GM12878 (cell line): ENCODE data around the gene FBXO42. TPM values are rescaled to one million over a fixed set of nuclear protein-coding genes. Genes with fewer than 3 reads are reported as not detected.

Experiments used
- ATAC-seq: fragments of 200-7000 bp; cut with Tn5 transposase; 3 replicates; pipeline ENCODE4 v1.9.1; 2020; ENCODE audit warnings: mild to moderate bottlenecking, moderate library complexity
- BruUV-seq: library from RNA; stranded (reverse); fragments of 400-500 nt; replicated peaks from 2 replicates; lab custom pipeline; 2021; lab: Mats Ljungman, UMichigan
- CTCF ChIA-PET: fragments of 300-600 bp; sonication (Branson Sonifier 250); formaldehyde crosslinking; extraction: SDS; loops from one replicate; lab custom pipeline; 2021; ENCODE audit warnings: inconsistent platforms; lab: Yijun Ruan, JAX
- POLR2A ChIA-PET: fragments of 350-600 bp; formaldehyde crosslinking; extraction: SDS; loops from one replicate; lab custom pipeline; 2021; ENCODE audit warnings: inconsistent platforms; lab: Charles Lee
- RAD21 ChIA-PET: fragments of 300-600 bp; sonication (Branson Sonifier 250); formaldehyde crosslinking; loops from one replicate; lab custom pipeline; 2023; ENCODE audit warnings: antibody characterized with exemption; ENCODE audit not compliant: unreplicated experiment; lab: Charles Lee
- SMC1A ChIA-PET: fragments of 300-600 bp; sonication (Branson Sonifier 250); formaldehyde crosslinking; loops from one replicate; lab custom pipeline; 2023; ENCODE audit not compliant: unreplicated experiment, uncharacterized antibody; lab: Charles Lee
- DNase-seq: peaks from one replicate; pipeline ENCODE4 v3.0.0-alpha.2; 2011; ENCODE audit warnings: low read depth, low spot score
- FAIRE-seq: peaks from 3 replicates; lab custom pipeline; 2011; peaks lifted over from hg19 to GRCh38; lab: Jason Lieb, UNC
- H2AFZ ChIP-seq: 2 replicates; pipeline ENCODE4 v1.6.0; 2011; ENCODE audit warnings: low read depth, low read length, control low read depth; ENCODE audit not compliant: control insufficient read depth
- H3K27ac ChIP-seq: 2 replicates; pipeline ENCODE4 v1.5.1; 2011; ENCODE audit warnings: control low read depth; ENCODE audit not compliant: control insufficient read depth, insufficient read depth
- H3K27me3 ChIP-seq, 2 experiments: replicated peaks in 1 of 2; 2 replicates each; pipeline versions ENCODE4 v1.6.0 to v1.6.1; 2011; ENCODE audit warnings: low read length in 1 of 2; ENCODE audit not compliant: control insufficient read depth in 2 of 2, insufficient read depth in 2 of 2
- H3K36me3 ChIP-seq, 2 experiments: 2 replicates each; pipeline ENCODE4 v1.5.1; 2011; ENCODE audit warnings: low read length in 1 of 2; ENCODE audit not compliant: control insufficient read depth in 2 of 2, insufficient read depth in 2 of 2
- H3K4me1 ChIP-seq: 2 replicates; pipeline ENCODE4 v1.6.1; 2011; ENCODE audit warnings: mild to moderate bottlenecking, low read length, moderate library complexity, mixed read lengths; ENCODE audit not compliant: control insufficient read depth, insufficient read depth
- H3K4me2 ChIP-seq: 2 replicates; pipeline ENCODE4 v1.6.0; 2011; ENCODE audit warnings: control low read depth; ENCODE audit not compliant: control insufficient read depth, insufficient read depth
- H3K4me3 ChIP-seq: fragments of 200-600 bp; sonication (generic); 2 replicates; pipeline ENCODE4 v1.5.1; 2016
- H3K79me2 ChIP-seq: 2 replicates; pipeline ENCODE4 v1.6.0; 2011; ENCODE audit warnings: low read length; ENCODE audit not compliant: control insufficient read depth, insufficient read depth
- H3K9ac ChIP-seq: 2 replicates; pipeline ENCODE4 v1.8.0; 2011; ENCODE audit warnings: low read length, control low read depth, mixed read lengths; ENCODE audit not compliant: control insufficient read depth, insufficient read depth
- H3K9me3 ChIP-seq: replicated peaks from 3 replicates; pipeline ENCODE4 v1.5.1; 2011; ENCODE audit warnings: mild to moderate bottlenecking, low read length; ENCODE audit not compliant: control insufficient read depth, insufficient read depth
- H4K20me1 ChIP-seq: 2 replicates; pipeline ENCODE4 v1.6.0; 2011; ENCODE audit not compliant: control insufficient read depth, insufficient read depth
- CREB1 ChIP-seq: IDR thresholded peaks from 2 replicates; pipeline ENCODE4 v1.6.1; 2012; ENCODE audit warnings: low read depth, mild to moderate bottlenecking, inconsistent platforms
- NR2F1 ChIP-seq: fragments of 450-650 bp; conservative IDR thresholded peaks from 2 replicates; pipeline ENCODE4 v1.6.1; 2017; ENCODE audit warnings: mild to moderate bottlenecking
- SPI1 ChIP-seq: IDR thresholded peaks from 2 replicates; pipeline ENCODE4 v1.6.1; 2011; ENCODE audit warnings: low read depth, mild to moderate bottlenecking, low read length, moderate library complexity, borderline replicate concordance; ENCODE audit not compliant: insufficient read depth
- WGBS: methylation state at CpG from one replicate; pipeline ENCODE4 v1.1.6; 2016; ENCODE audit warnings: low lambda C conversion rate; ENCODE audit not compliant: insufficient replicate concordance, insufficient coverage; ENCODE audit errors: missing lambda C conversion rate; 5-methylcytosine and 5-hydroxymethylcytosine counted together
- in situ Hi-C: fragments of 300-500 bp; cut with MboI; formaldehyde crosslinking; loops from 9 replicates; pipeline ENCODE4 v1.14.3; 2018; ENCODE audit warnings: mixed read lengths
- intact Hi-C: fragments of 100-400 bp; cut with micrococcal nuclease; formaldehyde crosslinking; loops from one replicate; pipeline ENCODE4 v1.14.2; 2022; ENCODE audit not compliant: unreplicated experiment
- polyA plus RNA-seq, 11 experiments: library from polyadenylated mRNA; depleted of rRNA in 4 of 11; unstranded in 6 of 11; stranded (reverse) in 5 of 11; fragments of >200 nt; fragmentation: Nextera tagmentation in 4 of 11; fragmentation: Illumina TruSeq in 1 of 11; extraction: Ambion mirVana in 4 of 11; extraction: Trizol in 1 of 11; gene quantifications; 1 replicate in 1 of 11; 2 replicates in 10 of 11; pipeline versions ENCODE4 v1.2.1 to v1.2.3, GENCODE V29; 2011 to 2016; ENCODE audit warnings: inconsistent platforms in 2 of 11, missing spikeins in 2 of 11, low read depth in 1 of 11
- total RNA-seq, 4 experiments: library from RNA; depleted of rRNA in 3 of 4; stranded (reverse); fragments of >200 nt in 3 of 4; fragmentation: Illumina TruSeq in 1 of 4; extraction: Trizol in 1 of 4; gene quantifications; 2 replicates each; pipeline versions ENCODE4 v1.2.1 to v1.2.3, GENCODE V29; 2013 to 2021
- TF ChIP-seq, protein P1 (sequence below): fragments of 450-650 bp; IDR thresholded peaks from 2 replicates; pipeline ENCODE4 v1.6.1; 2017; ENCODE audit warnings: mild to moderate bottlenecking, moderate library complexity

FBXO42 gene
- total and polyA plus RNA-seq, 10 of the 15 experiments (the other 5 are each of a cell fraction or from before 2014, with no cell fraction given), result 6.1 to 23.8 (median 15.2) TPM

DNA sequence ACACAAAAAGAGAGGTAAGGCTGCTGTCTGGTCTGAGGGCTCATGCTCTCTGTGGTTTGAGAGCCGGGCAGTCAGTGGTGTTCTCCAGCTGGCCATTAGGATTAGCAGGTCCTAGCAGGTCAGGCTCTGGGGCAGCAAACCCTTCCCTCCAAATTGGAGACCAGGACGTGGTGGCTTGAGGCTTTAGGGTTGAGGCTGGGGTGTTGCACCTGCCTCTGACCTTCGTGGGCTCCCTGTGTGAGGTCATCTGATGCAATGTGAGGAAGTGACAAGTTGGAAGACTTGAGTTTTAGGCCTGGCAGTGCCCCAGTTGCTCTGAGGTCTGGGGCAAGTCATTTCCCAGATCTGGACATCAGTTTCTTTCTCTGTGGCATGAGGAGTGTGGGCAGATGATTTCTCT is 39.1 kb upstream of the FBXO42 start:
- intact Hi-C loops, result no loop called here
- CTCF ChIA-PET, result interaction anchor here (0.7 kb wide), 1 partner anchor 21 kb away, joined by 3 read pairs; no protein-coding TSS in a partner anchor
- H3K36me3 ChIP-seq, result peaks cover 23 to 31% of the 10 kb centered on the region in 2 experiments

More for the DNA sequence above, 39.1 kb upstream of the FBXO42 start:
- no peak overlapping the region for H3K4me2 ChIP-seq
- no peak for DNase-seq
- TF ChIP-seq NR2F1 (0 out of 2 replicates have a peak, but pooled peaks have one; percentile 24), CREB1 (0 out of 2 replicates have a peak, but pooled peaks have one; percentile 24), SPI1 (peak; percentile 34; the same call in 1 of the 2 replicates)
- TF ChIP-seq, protein P1, sequence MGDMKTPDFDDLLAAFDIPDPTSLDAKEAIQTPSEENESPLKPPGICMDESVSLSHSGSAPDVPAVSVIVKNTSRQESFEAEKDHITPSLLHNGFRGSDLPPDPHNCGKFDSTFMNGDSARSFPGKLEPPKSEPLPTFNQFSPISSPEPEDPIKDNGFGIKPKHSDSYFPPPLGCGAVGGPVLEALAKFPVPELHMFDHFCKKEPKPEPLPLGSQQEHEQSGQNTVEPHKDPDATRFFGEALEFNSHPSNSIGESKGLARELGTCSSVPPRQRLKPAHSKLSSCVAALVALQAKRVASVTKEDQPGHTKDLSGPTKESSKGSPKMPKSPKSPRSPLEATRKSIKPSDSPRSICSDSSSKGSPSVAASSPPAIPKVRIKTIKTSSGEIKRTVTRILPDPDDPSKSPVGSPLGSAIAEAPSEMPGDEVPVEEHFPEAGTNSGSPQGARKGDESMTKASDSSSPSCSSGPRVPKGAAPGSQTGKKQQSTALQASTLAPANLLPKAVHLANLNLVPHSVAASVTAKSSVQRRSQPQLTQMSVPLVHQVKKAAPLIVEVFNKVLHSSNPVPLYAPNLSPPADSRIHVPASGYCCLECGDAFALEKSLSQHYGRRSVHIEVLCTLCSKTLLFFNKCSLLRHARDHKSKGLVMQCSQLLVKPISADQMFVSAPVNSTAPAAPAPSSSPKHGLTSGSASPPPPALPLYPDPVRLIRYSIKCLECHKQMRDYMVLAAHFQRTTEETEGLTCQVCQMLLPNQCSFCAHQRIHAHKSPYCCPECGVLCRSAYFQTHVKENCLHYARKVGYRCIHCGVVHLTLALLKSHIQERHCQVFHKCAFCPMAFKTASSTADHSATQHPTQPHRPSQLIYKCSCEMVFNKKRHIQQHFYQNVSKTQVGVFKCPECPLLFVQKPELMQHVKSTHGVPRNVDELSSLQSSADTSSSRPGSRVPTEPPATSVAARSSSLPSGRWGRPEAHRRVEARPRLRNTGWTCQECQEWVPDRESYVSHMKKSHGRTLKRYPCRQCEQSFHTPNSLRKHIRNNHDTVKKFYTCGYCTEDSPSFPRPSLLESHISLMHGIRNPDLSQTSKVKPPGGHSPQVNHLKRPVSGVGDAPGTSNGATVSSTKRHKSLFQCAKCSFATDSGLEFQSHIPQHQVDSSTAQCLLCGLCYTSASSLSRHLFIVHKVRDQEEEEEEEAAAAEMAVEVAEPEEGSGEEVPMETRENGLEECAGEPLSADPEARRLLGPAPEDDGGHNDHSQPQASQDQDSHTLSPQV, result no peak
- POLR2A ChIA-PET, result interaction anchor here (0.5 kb wide), 1 partner anchor 14 kb away, joined by 4 read pairs; no protein-coding TSS in a partner anchor
- no TSS peak for BruUV-seq
- H3K4me1 ChIP-seq, result peaks cover 26% of the 10 kb centered on the region
- SMC1A ChIA-PET, result no interaction called here
- FAIRE-seq, result peak; percentile 44
- RAD21 ChIA-PET, result no interaction called here
- H2AFZ ChIP-seq, result no peak overlapping the region
- 15% methylated on average over 3 of the region's 3 CpGs for WGBS
- peaks cover 64% of the 10 kb centered on the region for H3K79me2 ChIP-seq
- H3K9me3 ChIP-seq, result no peaks in the 10 kb centered on the region
- in situ Hi-C loops, result no loop called here
- no peak overlapping the region for H3K9ac ChIP-seq
- no peaks in the 10 kb centered on the region for H3K27me3 ChIP-seq
- H3K27ac ChIP-seq, result peak overlapping the region; percentile 34; the same call in 1 of the 2 replicates
- H3K4me3 ChIP-seq, result no peak overlapping the region
- peaks cover 14% of the 10 kb centered on the region for H4K20me1 ChIP-seq
- ATAC-seq, result peak; percentile 7; the same call in 1 of the 3 replicates
